A673 (cell line): Measurements from ENCODE around the gene FGFBP2. TPM values are rescaled to one million over a fixed set of nuclear protein-coding genes. Genes with fewer than 3 reads are reported as not detected.

Source experiments
- BruUV-seq: library from RNA; stranded (reverse); fragments of 400-500 nt; replicated peaks from 2 replicates; lab custom pipeline; 2021; lab: Mats Ljungman, UMichigan
- CTCF ChIA-PET: fragments of 300-600 bp; sonication (Branson Sonifier 250); formaldehyde crosslinking; loops from one replicate; lab custom pipeline; 2022; ENCODE audit warnings: antibody characterized with exemption; lab: Charles Lee
- POLR2A ChIA-PET: fragments of 300-600 bp; sonication (Branson Sonifier 250); formaldehyde crosslinking; loops from one replicate; lab custom pipeline; 2022; ENCODE audit warnings: antibody characterized with exemption; ENCODE audit not compliant: low non-redundant PET; lab: Charles Lee
- DNase-seq: peaks from one replicate; pipeline ENCODE4 v3.0.0-alpha.2; 2015; ENCODE audit warnings: low spot score
- H3K27ac ChIP-seq: fragments of 200-600 bp; sonication (generic); 2 replicates; pipeline ENCODE4 v1.5.1; 2016; ENCODE audit warnings: mixed run types, low read depth, mild to moderate bottlenecking, mixed read lengths, antibody characterized with exemption, low read length; ENCODE audit not compliant: poor library complexity, severe bottlenecking
- H3K27me3 ChIP-seq: fragments of 200-600 bp; sonication (generic); replicated peaks from 2 replicates; pipeline ENCODE4 v1.6.1; 2017; ENCODE audit warnings: mixed run types, low read depth, mild to moderate bottlenecking, mixed read lengths, antibody characterized with exemption, low read length; ENCODE audit not compliant: insufficient read depth, poor library complexity
- H3K36me3 ChIP-seq: fragments of 200-600 bp; sonication (generic); 2 replicates; pipeline ENCODE4 v1.6.1; 2016; ENCODE audit warnings: mixed run types, mild to moderate bottlenecking, mixed read lengths, antibody characterized with exemption, low read length; ENCODE audit not compliant: insufficient read depth, poor library complexity, severe bottlenecking
- H3K4me1 ChIP-seq: fragments of 200-600 bp; sonication (generic); 2 replicates; pipeline ENCODE4 v1.6.1; 2017; ENCODE audit warnings: mixed run types, mild to moderate bottlenecking, mixed read lengths, antibody characterized with exemption, low read length; ENCODE audit not compliant: insufficient read depth, poor library complexity, severe bottlenecking
- H3K4me3 ChIP-seq: fragments of 200-600 bp; sonication (generic); 2 replicates; pipeline ENCODE4 v1.5.1; 2016; ENCODE audit warnings: low read depth, mixed run types, mild to moderate bottlenecking, mixed read lengths, low read length; ENCODE audit not compliant: poor library complexity, severe bottlenecking
- H3K9me3 ChIP-seq: fragments of 200-600 bp; sonication (generic); 2 replicates; pipeline ENCODE4 v1.6.1; 2016; ENCODE audit warnings: mixed run types, low read depth, mild to moderate bottlenecking, mixed read lengths, antibody characterized with exemption, low read length; ENCODE audit not compliant: poor library complexity, severe bottlenecking
- EZH2 ChIP-seq: fragments of 200-600 bp; sonication (generic); IDR thresholded peaks from 2 replicates; pipeline ENCODE4 v1.6.1; 2017; ENCODE audit warnings: borderline replicate concordance, low read depth, mild to moderate bottlenecking, mixed read lengths, antibody characterized with exemption, low read length; ENCODE audit not compliant: poor library complexity, severe bottlenecking
- intact Hi-C: fragments of 100-400 bp; cut with micrococcal nuclease; formaldehyde crosslinking; loops from one replicate; pipeline ENCODE4 v1.10.0; 2022; ENCODE audit not compliant: unreplicated experiment
- total RNA-seq: library from RNA; stranded (reverse); gene quantifications from 2 replicates; pipeline ENCODE4 v1.2.3, GENCODE V29; 2021
- TF ChIP-seq, protein P1 (sequence below): fragments of 300-800, 200-600 bp; sonication (generic); conservative IDR thresholded peaks from 2 replicates; pipeline ENCODE4 v1.5.1; 2017; ENCODE audit warnings: low read depth, mild to moderate bottlenecking, antibody characterized with exemption, low read length, moderate library complexity, mixed read lengths

Gene FGFBP2
- total RNA-seq, 1 experiment from 2014 or later = not detected

GRCh38 chr4:15914736-15915135 is 48.2 kb downstream of the FGFBP2 start:
- no peaks in the 10 kb centered on the region for H3K27me3 ChIP-seq
- BruUV-seq = no TSS peak
- no peak for DNase-seq
- ChIA-PET POLR2A (no interaction called here), CTCF (no interaction called here)
- no peak overlapping the region for H3K4me3 ChIP-seq
- no peaks in the 10 kb centered on the region for H3K9me3 ChIP-seq
- intact Hi-C loops = no loop called here
- H3K27ac ChIP-seq = no peak overlapping the region
- TF ChIP-seq, protein P1, sequence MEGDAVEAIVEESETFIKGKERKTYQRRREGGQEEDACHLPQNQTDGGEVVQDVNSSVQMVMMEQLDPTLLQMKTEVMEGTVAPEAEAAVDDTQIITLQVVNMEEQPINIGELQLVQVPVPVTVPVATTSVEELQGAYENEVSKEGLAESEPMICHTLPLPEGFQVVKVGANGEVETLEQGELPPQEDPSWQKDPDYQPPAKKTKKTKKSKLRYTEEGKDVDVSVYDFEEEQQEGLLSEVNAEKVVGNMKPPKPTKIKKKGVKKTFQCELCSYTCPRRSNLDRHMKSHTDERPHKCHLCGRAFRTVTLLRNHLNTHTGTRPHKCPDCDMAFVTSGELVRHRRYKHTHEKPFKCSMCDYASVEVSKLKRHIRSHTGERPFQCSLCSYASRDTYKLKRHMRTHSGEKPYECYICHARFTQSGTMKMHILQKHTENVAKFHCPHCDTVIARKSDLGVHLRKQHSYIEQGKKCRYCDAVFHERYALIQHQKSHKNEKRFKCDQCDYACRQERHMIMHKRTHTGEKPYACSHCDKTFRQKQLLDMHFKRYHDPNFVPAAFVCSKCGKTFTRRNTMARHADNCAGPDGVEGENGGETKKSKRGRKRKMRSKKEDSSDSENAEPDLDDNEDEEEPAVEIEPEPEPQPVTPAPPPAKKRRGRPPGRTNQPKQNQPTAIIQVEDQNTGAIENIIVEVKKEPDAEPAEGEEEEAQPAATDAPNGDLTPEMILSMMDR = no peak
- TF ChIP-seq EZH2 = no peak
- H3K4me1 ChIP-seq = no peaks in the 10 kb centered on the region
- H3K36me3 ChIP-seq = no peaks in the 10 kb centered on the region

DNA sequence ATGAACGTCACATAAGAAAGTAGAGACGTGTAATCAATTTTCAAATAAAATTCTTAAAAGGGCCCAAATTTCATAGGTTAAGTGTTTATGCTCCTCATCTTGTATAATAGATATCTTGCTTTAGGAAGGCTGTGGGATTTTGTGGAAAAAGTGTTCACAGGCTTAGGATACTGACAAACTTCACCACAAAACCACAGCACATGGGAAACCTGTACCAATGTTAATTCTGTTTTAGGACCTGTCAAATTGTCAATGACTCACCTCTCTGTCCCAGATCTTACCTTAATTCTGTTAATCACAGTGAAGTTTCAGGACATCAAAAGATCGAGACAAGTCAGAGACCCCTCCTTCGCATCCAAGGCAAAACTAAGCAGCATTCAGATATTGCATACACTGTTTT is 48.7 kb downstream of the FGFBP2 start:
- intact Hi-C loops = no loop called here
- POLR2A ChIA-PET = no interaction called here
- CTCF ChIA-PET = no interaction called here
- no peak for DNase-seq
- H3K4me3 ChIP-seq = no peak overlapping the region
- H3K4me1 ChIP-seq = no peaks in the 10 kb centered on the region
- H3K27me3 ChIP-seq = no peaks in the 10 kb centered on the region
- H3K27ac ChIP-seq = no peak overlapping the region
- no peaks in the 10 kb centered on the region for H3K9me3 ChIP-seq
- H3K36me3 ChIP-seq = no peaks in the 10 kb centered on the region
- no TSS peak for BruUV-seq
- no peak for TF ChIP-seq EZH2
- TF ChIP-seq, protein P1 = no peak

DNA sequence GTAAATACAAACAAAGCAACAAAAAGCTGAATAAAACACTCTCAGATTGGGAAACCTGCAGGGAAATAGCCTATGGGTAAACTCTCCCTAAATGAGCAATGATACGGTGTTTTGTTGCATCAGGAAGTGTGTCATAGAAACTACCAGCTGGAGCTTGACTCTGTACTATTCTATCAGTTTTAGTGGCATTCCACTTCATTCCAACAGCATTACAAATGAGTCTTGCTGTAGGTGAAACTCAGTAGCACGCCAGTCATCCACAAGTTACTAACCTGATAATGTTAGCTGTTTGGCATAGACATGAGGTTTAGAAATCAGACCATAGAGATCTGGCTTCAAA is 49.4 kb downstream of the FGFBP2 start:
- TF ChIP-seq, protein P1 = no peak
- no peak for TF ChIP-seq EZH2
- DNase-seq = peak; percentile 52
- H3K4me3 ChIP-seq = no peak overlapping the region
- no TSS peak for BruUV-seq
- H3K27ac ChIP-seq = no peak overlapping the region
- no peaks in the 10 kb centered on the region for H3K27me3 ChIP-seq
- CTCF ChIA-PET = interaction anchor here (0.6 kb wide), 1 partner anchor 455 kb away, joined by 3 read pairs; no protein-coding TSS in a partner anchor
- no peaks in the 10 kb centered on the region for H3K36me3 ChIP-seq
- POLR2A ChIA-PET = no interaction called here
- H3K9me3 ChIP-seq = no peaks in the 10 kb centered on the region
- H3K4me1 ChIP-seq = no peaks in the 10 kb centered on the region
- intact Hi-C loops = no loop called here
